Measurements from ENCODE around the gene DDB1.

- TF ChIP-seq CTCF (conservative IDR thresholded peaks at IDR 0.05) (no peak), ZFX (IDR thresholded peaks at IDR 0.05) (no peak)
These were observed 1.3 kb downstream of the DDB1 start for GRCh38 chr11:61331651-61332050.
